Liver (tissue), 9 donors: ENCODE measurements around the gene BTK. TPM values are rescaled to one million over a fixed set of nuclear protein-coding genes. Genes with fewer than 3 reads are reported as not detected.

Experiments
- DNase-seq: peaks from one replicate; pipeline ENCODE4 v3.0.0-alpha.2; 2017; ENCODE audit warnings: low spot score
- H3K27ac ChIP-seq, 2 donors: one replicate each; pipeline ENCODE4 v1.7.0; 2013; ENCODE audit warnings: inconsistent platforms in 2 of 2, low read length in 2 of 2, control low read depth in 1 of 2, low read depth in 1 of 2, mild to moderate bottlenecking in 1 of 2
- H3K27me3 ChIP-seq, 4 donors: one replicate each; pipeline versions ENCODE4 v1.6.1 to v1.7.0; 2013; ENCODE audit warnings: low read length in 3 of 4, inconsistent platforms in 1 of 4, mild to moderate bottlenecking in 1 of 4, moderate library complexity in 1 of 4; ENCODE audit not compliant: control insufficient read depth in 4 of 4, insufficient read depth in 4 of 4
- H3K36me3 ChIP-seq, 4 donors: one replicate each; pipeline versions ENCODE4 v1.6.1 to v1.7.0; 2013; ENCODE audit warnings: low read length in 3 of 4, mild to moderate bottlenecking in 3 of 4, low read depth in 1 of 4, moderate library complexity in 1 of 4; ENCODE audit not compliant: control insufficient read depth in 4 of 4, insufficient read depth in 3 of 4
- H3K4me1 ChIP-seq, 4 donors: one replicate each; pipeline versions ENCODE4 v1.6.1 to v1.7.0; 2013; ENCODE audit warnings: low read length in 3 of 4, mild to moderate bottlenecking in 3 of 4, moderate library complexity in 1 of 4; ENCODE audit not compliant: control insufficient read depth in 4 of 4, insufficient read depth in 4 of 4
- H3K4me3 ChIP-seq, 3 donors: one replicate each; pipeline versions ENCODE4 v1.6.1 to v1.7.0; 2013; ENCODE audit warnings: low read length in 3 of 3, control low read depth in 1 of 3, low read depth in 1 of 3, mild to moderate bottlenecking in 1 of 3
- H3K9ac ChIP-seq, 2 donors: one replicate each; pipeline ENCODE4 v1.7.0; 2013; ENCODE audit warnings: low read length in 2 of 2, mild to moderate bottlenecking in 2 of 2, moderate library complexity in 2 of 2, control low read depth in 1 of 2, low read depth in 1 of 2
- H3K9me3 ChIP-seq, 4 donors: one replicate each; pipeline versions ENCODE4 v1.6.1 to v1.7.0; 2013; ENCODE audit warnings: low read length in 3 of 4; ENCODE audit not compliant: control insufficient read depth in 4 of 4
- EGR1 ChIP-seq, 2 donors: IDR thresholded peaks; 2 replicates each; pipeline ENCODE4 v1.6.1; 2016 to 2018; ENCODE audit warnings: antibody characterized with exemption in 2 of 2, low read depth in 2 of 2
- FOXA1 ChIP-seq: IDR thresholded peaks from 2 replicates; pipeline ENCODE4 v1.6.1; 2016; ENCODE audit warnings: antibody characterized with exemption
- FOXA2 ChIP-seq: IDR thresholded peaks from 2 replicates; pipeline ENCODE4 v1.6.1; 2016; ENCODE audit warnings: antibody characterized with exemption
- GABPA ChIP-seq, 2 donors: IDR thresholded peaks in 1 of 2; conservative IDR thresholded peaks in 1 of 2; 2 replicates each; pipeline ENCODE4 v1.6.1; 2016; ENCODE audit warnings: antibody characterized with exemption in 2 of 2, mild to moderate bottlenecking in 1 of 2, moderate library complexity in 1 of 2
- HNF4A ChIP-seq, 2 donors: conservative IDR thresholded peaks; 2 replicates each; pipeline ENCODE4 v1.6.1; 2016; ENCODE audit warnings: antibody characterized with exemption in 2 of 2, mild to moderate bottlenecking in 2 of 2
- HNF4G ChIP-seq: IDR thresholded peaks from 2 replicates; pipeline ENCODE4 v1.6.1; 2016; ENCODE audit warnings: antibody characterized with exemption
- JUND ChIP-seq, 2 donors: IDR thresholded peaks; 2 replicates each; pipeline ENCODE4 v1.6.1; 2016; ENCODE audit warnings: antibody characterized with exemption in 2 of 2
- NR2F2 ChIP-seq: IDR thresholded peaks from 2 replicates; pipeline ENCODE4 v1.6.1; 2016; ENCODE audit warnings: antibody characterized with exemption
- RXRA ChIP-seq, 2 donors: IDR thresholded peaks; 2 replicates each; pipeline ENCODE4 v1.6.1; 2017 to 2018; ENCODE audit warnings: antibody characterized with exemption in 2 of 2, mild to moderate bottlenecking in 1 of 2
- SP1 ChIP-seq: IDR thresholded peaks from 2 replicates; pipeline ENCODE4 v1.6.1; 2018; ENCODE audit warnings: antibody characterized with exemption, mild to moderate bottlenecking
- TAF1 ChIP-seq: conservative IDR thresholded peaks from 2 replicates; pipeline ENCODE4 v1.6.1; 2016; ENCODE audit warnings: antibody characterized with exemption, mild to moderate bottlenecking
- YY1 ChIP-seq: IDR thresholded peaks from 2 replicates; pipeline ENCODE4 v1.6.1; 2016; ENCODE audit warnings: antibody characterized with exemption, mild to moderate bottlenecking
- WGBS: extraction: QIAGEN DNeasy Blood & Tissue Kit; methylation state at CpG from one replicate; pipeline ENCODE4 v1.1.7; 2013; 5-methylcytosine and 5-hydroxymethylcytosine counted together
- polyA plus RNA-seq, 2 donors: library from polyadenylated mRNA; stranded (reverse) in 1 of 2; unstranded in 1 of 2; fragments of 200-250 nt in 1 of 2; fragments of >200 nt in 1 of 2; fragmentation: Nextera tagmentation in 1 of 2; extraction: Ambion mirVana in 1 of 2; gene quantifications; one replicate each; pipeline versions ENCODE4 v1.2.1 to v1.2.3, GENCODE V29; 2013 to 2015
- total RNA-seq, 2 donors: library from RNA; depleted of rRNA; stranded (reverse); fragments of >200 nt; gene quantifications; one replicate each; pipeline ENCODE4 v1.2.3, GENCODE V29; 2014
- TF ChIP-seq, protein P1 (sequence below): IDR thresholded peaks from 2 replicates; pipeline ENCODE4 v1.6.1; 2016; ENCODE audit warnings: antibody characterized with exemption
- TF ChIP-seq, protein P2 (sequence below): IDR thresholded peaks from 2 replicates; pipeline ENCODE4 v1.6.1; 2016; ENCODE audit warnings: antibody characterized with exemption
- TF ChIP-seq, protein P3 (sequence below): IDR thresholded peaks from 2 replicates; pipeline ENCODE4 v1.6.1; 2016; ENCODE audit warnings: antibody characterized with exemption, mild to moderate bottlenecking
- TF ChIP-seq, protein P4 (sequence below): IDR thresholded peaks from 2 replicates; pipeline ENCODE4 v1.6.1; 2016; ENCODE audit warnings: antibody characterized with exemption
- TF ChIP-seq, protein P5 (sequence below): fragments of 150-350 bp; IDR thresholded peaks from 2 replicates; pipeline ENCODE4 v1.5.1; 2017; ENCODE audit warnings: improper control_type of control experiment, low read depth, low read length; ENCODE audit not compliant: missing input control
- donor health status: healthy.
- donor health status: healthy.
- donor health status: healthy.
- donor health status: healthy.
- donor health status: healthy.

BTK gene
- total and polyA plus RNA-seq, 4 donors, result 0.99 to 22.6 (median 2.3) TPM

DNA sequence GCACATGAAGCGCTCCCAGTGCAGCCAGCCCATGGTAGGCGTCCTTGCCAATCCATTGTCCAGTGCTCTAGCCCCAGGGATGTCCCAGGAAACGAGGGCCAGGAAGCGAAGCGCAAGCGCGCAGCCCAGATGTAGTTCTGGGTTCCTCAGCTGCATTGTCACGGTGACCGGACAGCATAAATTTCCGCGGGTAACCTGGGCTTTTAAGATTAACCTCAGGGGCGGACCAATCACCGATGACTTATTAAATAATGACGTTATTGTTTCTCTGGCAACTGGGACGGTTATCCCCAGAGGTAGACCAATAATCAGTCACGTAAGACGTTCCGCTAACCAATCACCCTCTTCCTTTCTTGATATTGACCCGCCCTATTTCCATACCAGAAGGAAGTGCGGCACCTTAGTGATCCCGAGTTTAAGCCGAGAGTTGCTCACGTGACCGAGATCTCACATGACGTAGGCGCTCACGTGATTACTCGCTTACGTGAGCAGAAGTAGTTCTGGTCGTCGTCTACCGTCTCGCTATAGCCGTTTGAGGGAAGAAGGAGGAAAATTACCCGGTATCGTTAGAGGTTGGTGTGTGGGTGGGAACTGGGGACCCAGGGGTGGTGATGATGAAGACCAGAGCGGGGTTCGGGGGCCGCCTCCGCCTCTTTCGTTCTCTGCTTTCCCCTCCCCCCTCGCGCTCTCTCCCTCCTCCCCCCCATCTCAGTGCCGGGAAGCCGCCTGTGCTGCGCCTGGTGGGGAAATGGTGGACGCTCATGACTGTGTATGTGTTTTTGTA is 21.9 kb upstream of the BTK start, which contains the start of the genes GLA and HNRNPH2:
GLA (minus strand) TSS at position 178 of the 784 bp plus-strand sequence; CDS start at position 156, 22 bp downstream.
HNRNPH2 (plus strand) TSS at position 475 of the 784 bp plus-strand sequence. CDS start 3,767 bp downstream, outside the sequence.
- H3K27me3 ChIP-seq, result no peaks in the 10 kb centered on the region
- peak within 1 kb of the TSS; percentile 84 to 92 for H3K9ac ChIP-seq
- TF ChIP-seq FOXA1, result no peak
- peak; percentile 66 for TF ChIP-seq YY1
- no peak for TF ChIP-seq FOXA2
- TF ChIP-seq, protein P1, sequence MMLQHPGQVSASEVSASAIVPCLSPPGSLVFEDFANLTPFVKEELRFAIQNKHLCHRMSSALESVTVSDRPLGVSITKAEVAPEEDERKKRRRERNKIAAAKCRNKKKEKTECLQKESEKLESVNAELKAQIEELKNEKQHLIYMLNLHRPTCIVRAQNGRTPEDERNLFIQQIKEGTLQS, result no peak
- peak in 1 of 2 donors; percentile 15 for TF ChIP-seq HNF4A (conservative IDR thresholded peaks at IDR 0.05)
- TF ChIP-seq RXRA (IDR thresholded peaks at IDR 0.05), result peak; percentile 24 to 45
- TF ChIP-seq, protein P2, sequence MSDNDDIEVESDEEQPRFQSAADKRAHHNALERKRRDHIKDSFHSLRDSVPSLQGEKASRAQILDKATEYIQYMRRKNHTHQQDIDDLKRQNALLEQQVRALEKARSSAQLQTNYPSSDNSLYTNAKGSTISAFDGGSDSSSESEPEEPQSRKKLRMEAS, result peak; percentile 5
- peak in 1 of 2 donors; percentile 18 for TF ChIP-seq EGR1 (IDR thresholded peaks at IDR 0.05; ENCODE audit: low read depth in 2 of 2)
- TF ChIP-seq SP1, result peak; percentile 70
- TF ChIP-seq TAF1, result no peak
- peak; percentile 42 to 47 for TF ChIP-seq JUND (IDR thresholded peaks at IDR 0.05)
- no peak for TF ChIP-seq NR2F2
- TF ChIP-seq, protein P3, sequence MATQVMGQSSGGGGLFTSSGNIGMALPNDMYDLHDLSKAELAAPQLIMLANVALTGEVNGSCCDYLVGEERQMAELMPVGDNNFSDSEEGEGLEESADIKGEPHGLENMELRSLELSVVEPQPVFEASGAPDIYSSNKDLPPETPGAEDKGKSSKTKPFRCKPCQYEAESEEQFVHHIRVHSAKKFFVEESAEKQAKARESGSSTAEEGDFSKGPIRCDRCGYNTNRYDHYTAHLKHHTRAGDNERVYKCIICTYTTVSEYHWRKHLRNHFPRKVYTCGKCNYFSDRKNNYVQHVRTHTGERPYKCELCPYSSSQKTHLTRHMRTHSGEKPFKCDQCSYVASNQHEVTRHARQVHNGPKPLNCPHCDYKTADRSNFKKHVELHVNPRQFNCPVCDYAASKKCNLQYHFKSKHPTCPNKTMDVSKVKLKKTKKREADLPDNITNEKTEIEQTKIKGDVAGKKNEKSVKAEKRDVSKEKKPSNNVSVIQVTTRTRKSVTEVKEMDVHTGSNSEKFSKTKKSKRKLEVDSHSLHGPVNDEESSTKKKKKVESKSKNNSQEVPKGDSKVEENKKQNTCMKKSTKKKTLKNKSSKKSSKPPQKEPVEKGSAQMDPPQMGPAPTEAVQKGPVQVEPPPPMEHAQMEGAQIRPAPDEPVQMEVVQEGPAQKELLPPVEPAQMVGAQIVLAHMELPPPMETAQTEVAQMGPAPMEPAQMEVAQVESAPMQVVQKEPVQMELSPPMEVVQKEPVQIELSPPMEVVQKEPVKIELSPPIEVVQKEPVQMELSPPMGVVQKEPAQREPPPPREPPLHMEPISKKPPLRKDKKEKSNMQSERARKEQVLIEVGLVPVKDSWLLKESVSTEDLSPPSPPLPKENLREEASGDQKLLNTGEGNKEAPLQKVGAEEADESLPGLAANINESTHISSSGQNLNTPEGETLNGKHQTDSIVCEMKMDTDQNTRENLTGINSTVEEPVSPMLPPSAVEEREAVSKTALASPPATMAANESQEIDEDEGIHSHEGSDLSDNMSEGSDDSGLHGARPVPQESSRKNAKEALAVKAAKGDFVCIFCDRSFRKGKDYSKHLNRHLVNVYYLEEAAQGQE, result peak; percentile 84
- TF ChIP-seq, protein P4, sequence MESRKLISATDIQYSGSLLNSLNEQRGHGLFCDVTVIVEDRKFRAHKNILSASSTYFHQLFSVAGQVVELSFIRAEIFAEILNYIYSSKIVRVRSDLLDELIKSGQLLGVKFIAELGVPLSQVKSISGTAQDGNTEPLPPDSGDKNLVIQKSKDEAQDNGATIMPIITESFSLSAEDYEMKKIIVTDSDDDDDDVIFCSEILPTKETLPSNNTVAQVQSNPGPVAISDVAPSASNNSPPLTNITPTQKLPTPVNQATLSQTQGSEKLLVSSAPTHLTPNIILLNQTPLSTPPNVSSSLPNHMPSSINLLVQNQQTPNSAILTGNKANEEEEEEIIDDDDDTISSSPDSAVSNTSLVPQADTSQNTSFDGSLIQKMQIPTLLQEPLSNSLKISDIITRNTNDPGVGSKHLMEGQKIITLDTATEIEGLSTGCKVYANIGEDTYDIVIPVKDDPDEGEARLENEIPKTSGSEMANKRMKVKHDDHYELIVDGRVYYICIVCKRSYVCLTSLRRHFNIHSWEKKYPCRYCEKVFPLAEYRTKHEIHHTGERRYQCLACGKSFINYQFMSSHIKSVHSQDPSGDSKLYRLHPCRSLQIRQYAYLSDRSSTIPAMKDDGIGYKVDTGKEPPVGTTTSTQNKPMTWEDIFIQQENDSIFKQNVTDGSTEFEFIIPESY, result peak; percentile 93
- peak; percentile 20 to 79 for TF ChIP-seq GABPA (IDR thresholded peaks at IDR 0.05 in 1 of 2, conservative IDR thresholded peaks at IDR 0.05 in 1 of 2)
- peak; percentile 87 for DNase-seq
- peaks cover 1 to 21% (median 9%) of the 10 kb centered on the region in 4 donors for H3K4me1 ChIP-seq
- peak within 1 kb of the TSS; percentile 95 to 96 for H3K27ac ChIP-seq
- under 1% methylated on average over 46 of the region's 47 CpGs for WGBS
- H3K36me3 ChIP-seq, result peaks cover under 1 to 9% (median 5%) of the 10 kb centered on the region in 4 donors
- H3K4me3 ChIP-seq, result peak within 1 kb of the TSS; percentile 69 to 85 (median 73)
- H3K9me3 ChIP-seq, result no peaks in the 10 kb centered on the region

DNA sequence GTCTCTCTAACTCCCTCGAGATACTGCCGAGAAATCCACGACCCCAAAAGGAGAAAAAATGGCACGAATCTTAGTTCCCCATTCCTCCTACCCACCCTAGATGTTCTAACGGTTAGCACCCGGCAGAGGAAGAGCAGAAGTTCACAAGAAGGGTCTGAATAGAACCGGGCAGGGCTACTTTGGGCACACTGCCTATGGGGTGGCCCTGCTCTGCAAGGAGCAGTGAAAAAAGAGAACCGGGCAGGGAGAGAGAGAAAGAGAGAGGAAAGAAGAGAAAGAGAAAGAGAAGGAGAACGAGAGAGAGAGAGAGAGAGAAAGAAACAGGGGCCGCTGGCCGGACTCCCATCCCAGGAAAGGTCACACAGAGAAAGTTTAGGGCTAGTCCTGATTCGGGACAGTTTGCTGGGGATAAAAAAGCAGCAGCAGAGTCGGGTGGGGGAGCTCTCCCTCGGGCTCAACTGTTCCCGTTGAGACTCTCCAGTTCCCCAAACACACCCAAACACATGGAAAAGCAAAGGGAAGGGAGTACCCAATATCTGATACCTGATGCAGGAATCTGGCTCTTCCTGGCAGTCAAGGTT is 21.3 kb upstream of the BTK start:
- WGBS, result under 1% methylated on average over 15 of the region's 15 CpGs
- no peak for DNase-seq

More for the DNA sequence above, 21.3 kb upstream of the BTK start:
- H3K27ac ChIP-seq, result peak overlapping the region; percentile 59 to 82
- H3K36me3 ChIP-seq, result peaks cover 0 to 4% (median 2%) of the 10 kb centered on the region in 4 donors
- H3K27me3 ChIP-seq, result no peaks in the 10 kb centered on the region
- peak overlapping the region; percentile 53 to 82 for H3K9ac ChIP-seq
- H3K4me1 ChIP-seq, result peaks cover 1 to 21% (median 9%) of the 10 kb centered on the region in 4 donors
- no peaks in the 10 kb centered on the region for H3K9me3 ChIP-seq
- TF ChIP-seq HNF4A (conservative IDR thresholded peaks at IDR 0.05), result no peak
- no peak for TF ChIP-seq HNF4G
- TF ChIP-seq, protein P2, result no peak
- TF ChIP-seq, protein P5, sequence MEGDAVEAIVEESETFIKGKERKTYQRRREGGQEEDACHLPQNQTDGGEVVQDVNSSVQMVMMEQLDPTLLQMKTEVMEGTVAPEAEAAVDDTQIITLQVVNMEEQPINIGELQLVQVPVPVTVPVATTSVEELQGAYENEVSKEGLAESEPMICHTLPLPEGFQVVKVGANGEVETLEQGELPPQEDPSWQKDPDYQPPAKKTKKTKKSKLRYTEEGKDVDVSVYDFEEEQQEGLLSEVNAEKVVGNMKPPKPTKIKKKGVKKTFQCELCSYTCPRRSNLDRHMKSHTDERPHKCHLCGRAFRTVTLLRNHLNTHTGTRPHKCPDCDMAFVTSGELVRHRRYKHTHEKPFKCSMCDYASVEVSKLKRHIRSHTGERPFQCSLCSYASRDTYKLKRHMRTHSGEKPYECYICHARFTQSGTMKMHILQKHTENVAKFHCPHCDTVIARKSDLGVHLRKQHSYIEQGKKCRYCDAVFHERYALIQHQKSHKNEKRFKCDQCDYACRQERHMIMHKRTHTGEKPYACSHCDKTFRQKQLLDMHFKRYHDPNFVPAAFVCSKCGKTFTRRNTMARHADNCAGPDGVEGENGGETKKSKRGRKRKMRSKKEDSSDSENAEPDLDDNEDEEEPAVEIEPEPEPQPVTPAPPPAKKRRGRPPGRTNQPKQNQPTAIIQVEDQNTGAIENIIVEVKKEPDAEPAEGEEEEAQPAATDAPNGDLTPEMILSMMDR, result no peak
- no peak for TF ChIP-seq GABPA (IDR thresholded peaks at IDR 0.05 in 1 of 2, conservative IDR thresholded peaks at IDR 0.05 in 1 of 2)
- peak overlapping the region; percentile 24 to 85 (median 61) for H3K4me3 ChIP-seq
